Type B pancreatic cell (in vitro differentiated cells): ENCODE results near the gene AP3D1. TPM values are rescaled to one million over a fixed set of nuclear protein-coding genes. Genes with fewer than 3 reads are reported as not detected.
A peak's percentile ranks its signal among the peaks of the same experiment; 100 is the strongest.
"Not testable (repeated sequence)": the region's sequence is repeated elsewhere in the genome, so short reads cannot be mapped to it uniquely, and the experiment has no call there.

Experiments used
- DNase-seq: peaks from one replicate; pipeline ENCODE4 v3.0.0; 2021; ENCODE audit warnings: mixed read lengths; ENCODE audit not compliant: unreplicated experiment; ENCODE audit errors: extremely low spot score
- H3K27ac Mint-ChIP-seq: 2 replicates; pipeline ENCODE4 v1.8.0; 2021; ENCODE audit warnings: mild to moderate bottlenecking, mixed read lengths
- H3K27me3 Mint-ChIP-seq: 2 replicates; pipeline ENCODE4 v1.8.0; 2021; ENCODE audit warnings: mixed read lengths
- H3K36me3 Mint-ChIP-seq: 2 replicates; pipeline ENCODE4 v1.8.0; 2021; ENCODE audit warnings: mixed read lengths
- H3K4me1 Mint-ChIP-seq: one replicate; pipeline ENCODE4 v1.8.0; 2021; ENCODE audit warnings: mixed read lengths; ENCODE audit not compliant: unreplicated experiment
- H3K4me3 Mint-ChIP-seq: 2 replicates; pipeline ENCODE4 v1.8.0; 2021; ENCODE audit warnings: mild to moderate bottlenecking, mixed read lengths
- H3K9me3 Mint-ChIP-seq: 2 replicates; pipeline ENCODE4 v1.8.0; 2021; ENCODE audit warnings: mixed read lengths
- long read RNA-seq: library from polyadenylated mRNA; unstranded; transcript quantifications from one replicate; pipeline ENCODE4 v2.0.0, GENCODE V29; 2020
- total RNA-seq: library from RNA; stranded (reverse); gene quantifications from 2 replicates; pipeline ENCODE4 v1.2.1, GENCODE V29; 2021; ENCODE audit warnings: low replicate concordance
- TF ChIP-seq, protein P1 (sequence below): fragments of 200-600 bp; sonication (generic); conservative IDR thresholded peaks from 2 replicates; pipeline ENCODE4 v1.5.0; 2021; ENCODE audit warnings: antibody characterized with exemption, mild to moderate bottlenecking

Gene AP3D1
- total RNA-seq: 127 and 139 TPM in 2 replicates
- long read RNA-seq, transcript AP3D1-206 (6 exons, 3,357 nt): major isoform, 9 of 63 reads
- long read RNA-seq, partial matches to known transcripts: 49 of 63 reads
- long read RNA-seq, other reads (novel, unspliced or antisense): 5 of 63 reads

DNA sequence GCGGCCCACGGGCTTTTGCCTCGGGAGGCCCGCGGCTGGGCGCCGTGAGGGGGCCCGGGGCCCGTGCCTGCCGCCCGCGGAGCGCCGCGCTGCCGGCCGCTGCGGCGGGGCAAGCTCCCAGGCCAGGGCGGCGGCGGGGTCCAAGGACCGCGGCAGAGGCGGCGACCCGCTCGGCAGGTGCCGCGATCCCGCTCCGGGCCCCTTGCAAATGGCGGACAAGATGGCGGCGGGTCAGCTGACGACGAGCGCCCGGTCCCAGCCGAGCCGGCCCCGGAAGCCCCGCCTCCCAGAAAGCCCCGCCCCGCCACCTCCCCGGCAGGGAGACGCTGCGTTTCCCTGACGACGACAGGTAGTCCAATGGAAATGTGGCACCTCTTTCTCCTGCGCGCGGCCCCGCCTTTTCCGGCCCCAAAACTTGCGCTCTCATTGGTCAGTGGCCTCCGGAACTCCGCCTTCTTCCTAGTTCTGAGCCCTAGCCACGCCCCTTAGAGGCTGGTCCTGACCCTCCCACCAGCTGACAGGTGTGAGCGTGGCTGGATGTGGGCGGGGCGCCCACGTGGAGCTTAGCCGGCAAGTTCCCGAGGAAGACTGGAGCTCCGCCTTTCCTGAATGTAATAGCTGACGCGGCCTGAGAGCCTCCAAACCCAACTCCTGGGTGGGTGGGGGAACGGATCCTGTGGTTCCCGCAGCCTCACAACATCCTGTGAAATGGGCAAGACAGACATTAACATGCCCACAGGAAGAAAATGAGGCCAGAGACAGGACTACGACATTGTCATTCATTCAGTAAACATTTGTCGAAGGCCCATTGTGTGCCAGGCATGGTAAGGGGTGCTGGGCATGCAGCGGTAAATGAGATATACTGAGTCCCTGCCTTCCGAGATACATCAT lies at the start of gene AP3D1:
TSS of gene AP3D1 (minus strand) at position 228 of the 891 bp plus-strand sequence. CDS start 232 bp downstream, outside the sequence.
- Mint-ChIP-seq H3K27me3 (no peaks in the 10 kb centered on the region), H3K36me3 (no peaks in the 10 kb centered on the region), H3K27ac (peak within 1 kb of the TSS; percentile 96), H3K4me3 (peak within 1 kb of the TSS; percentile 91), H3K9me3 (no peaks in the 10 kb centered on the region), H3K4me1 (peaks cover 23% of the 10 kb centered on the region)
- peak; percentile 100 for DNase-seq
- TF ChIP-seq, protein P1, sequence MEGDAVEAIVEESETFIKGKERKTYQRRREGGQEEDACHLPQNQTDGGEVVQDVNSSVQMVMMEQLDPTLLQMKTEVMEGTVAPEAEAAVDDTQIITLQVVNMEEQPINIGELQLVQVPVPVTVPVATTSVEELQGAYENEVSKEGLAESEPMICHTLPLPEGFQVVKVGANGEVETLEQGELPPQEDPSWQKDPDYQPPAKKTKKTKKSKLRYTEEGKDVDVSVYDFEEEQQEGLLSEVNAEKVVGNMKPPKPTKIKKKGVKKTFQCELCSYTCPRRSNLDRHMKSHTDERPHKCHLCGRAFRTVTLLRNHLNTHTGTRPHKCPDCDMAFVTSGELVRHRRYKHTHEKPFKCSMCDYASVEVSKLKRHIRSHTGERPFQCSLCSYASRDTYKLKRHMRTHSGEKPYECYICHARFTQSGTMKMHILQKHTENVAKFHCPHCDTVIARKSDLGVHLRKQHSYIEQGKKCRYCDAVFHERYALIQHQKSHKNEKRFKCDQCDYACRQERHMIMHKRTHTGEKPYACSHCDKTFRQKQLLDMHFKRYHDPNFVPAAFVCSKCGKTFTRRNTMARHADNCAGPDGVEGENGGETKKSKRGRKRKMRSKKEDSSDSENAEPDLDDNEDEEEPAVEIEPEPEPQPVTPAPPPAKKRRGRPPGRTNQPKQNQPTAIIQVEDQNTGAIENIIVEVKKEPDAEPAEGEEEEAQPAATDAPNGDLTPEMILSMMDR: no peak

DNA sequence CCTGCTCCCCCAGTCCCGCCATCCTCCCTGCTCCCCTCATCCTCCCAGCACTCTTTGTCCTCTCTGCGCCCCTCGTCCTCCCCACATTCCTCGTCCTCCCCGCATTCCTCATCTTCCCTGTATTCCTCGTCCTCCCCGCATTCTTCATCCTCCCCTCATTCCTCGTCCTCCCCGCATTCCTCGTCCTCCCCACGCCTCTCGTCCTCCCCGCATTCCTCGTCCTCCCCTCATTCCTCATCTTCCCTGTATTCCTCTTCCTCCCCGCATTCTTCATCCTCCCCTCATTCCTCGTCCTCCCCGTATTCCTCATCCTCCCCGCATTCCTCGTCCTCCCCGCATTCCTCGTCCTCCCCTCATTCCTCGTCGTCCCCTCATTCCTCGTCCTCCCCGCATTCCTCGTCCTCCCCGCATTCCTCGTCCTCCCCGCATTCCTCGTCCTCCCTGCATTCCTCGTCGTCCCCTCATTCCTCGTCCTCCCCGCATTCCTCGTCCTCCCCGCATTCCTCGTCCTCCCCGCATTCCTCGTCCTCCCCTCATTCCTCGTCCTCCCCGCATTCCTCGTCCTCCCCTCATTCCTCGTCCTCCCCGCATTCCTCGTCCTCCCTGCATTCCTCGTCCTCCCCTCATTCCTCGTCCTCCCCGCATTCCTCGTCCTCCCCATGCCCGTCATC lies 49.4 kb upstream of the AP3D1 start:
- not testable (repeated sequence) for DNase-seq, H3K4me1 Mint-ChIP-seq, H3K27me3 Mint-ChIP-seq, H3K27ac Mint-ChIP-seq, H3K4me3 Mint-ChIP-seq, H3K9me3 Mint-ChIP-seq
- peaks cover 12% of the 10 kb centered on the region for H3K36me3 Mint-ChIP-seq

DNA sequence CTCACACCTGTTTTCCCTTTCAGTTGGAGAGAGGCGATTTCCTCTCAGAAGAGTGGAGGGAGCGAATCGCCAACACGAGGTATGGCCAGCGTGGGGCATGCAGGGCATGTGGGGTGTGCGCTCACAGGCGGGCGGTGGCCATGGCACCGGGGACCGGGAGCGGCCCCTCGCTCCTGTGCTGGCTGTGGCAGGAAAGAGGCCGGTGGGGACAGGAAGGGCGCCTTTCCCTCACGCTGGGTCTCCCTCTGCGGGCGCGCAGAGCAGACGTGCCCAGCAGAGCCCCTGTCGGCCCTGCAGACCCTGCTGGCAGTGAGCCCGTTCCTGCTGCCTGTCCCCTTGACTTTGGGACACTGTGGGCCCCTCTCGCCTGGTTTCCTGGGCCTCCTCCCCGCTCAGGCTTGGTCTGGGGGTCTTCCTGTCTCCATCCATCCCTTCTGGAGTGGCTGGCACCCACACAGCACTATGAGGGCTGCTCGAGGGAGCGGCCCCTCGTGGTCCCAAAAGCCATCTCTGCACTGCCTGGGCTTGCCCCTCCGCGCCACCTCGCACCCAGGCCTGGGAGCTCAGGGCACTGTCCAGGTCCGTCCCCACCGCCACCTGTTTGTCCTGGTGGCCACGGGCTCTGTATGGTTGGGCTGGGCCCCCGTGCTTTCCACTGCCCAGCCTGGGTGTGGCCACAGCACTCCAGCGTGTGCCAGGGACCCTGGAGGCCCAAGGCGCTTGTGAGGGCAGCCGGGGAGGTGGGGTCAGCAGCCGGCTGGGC lies 48.7 kb upstream of the AP3D1 start:
- no peaks in the 10 kb centered on the region for H3K27me3 Mint-ChIP-seq
- no peaks in the 10 kb centered on the region for H3K9me3 Mint-ChIP-seq
- no peak overlapping the region for H3K4me3 Mint-ChIP-seq
- TF ChIP-seq, protein P1: no peak
- peaks cover 8% of the 10 kb centered on the region for H3K36me3 Mint-ChIP-seq
- no peak overlapping the region for H3K27ac Mint-ChIP-seq
- H3K4me1 Mint-ChIP-seq: peaks cover 5% of the 10 kb centered on the region
- DNase-seq: no peak

DNA sequence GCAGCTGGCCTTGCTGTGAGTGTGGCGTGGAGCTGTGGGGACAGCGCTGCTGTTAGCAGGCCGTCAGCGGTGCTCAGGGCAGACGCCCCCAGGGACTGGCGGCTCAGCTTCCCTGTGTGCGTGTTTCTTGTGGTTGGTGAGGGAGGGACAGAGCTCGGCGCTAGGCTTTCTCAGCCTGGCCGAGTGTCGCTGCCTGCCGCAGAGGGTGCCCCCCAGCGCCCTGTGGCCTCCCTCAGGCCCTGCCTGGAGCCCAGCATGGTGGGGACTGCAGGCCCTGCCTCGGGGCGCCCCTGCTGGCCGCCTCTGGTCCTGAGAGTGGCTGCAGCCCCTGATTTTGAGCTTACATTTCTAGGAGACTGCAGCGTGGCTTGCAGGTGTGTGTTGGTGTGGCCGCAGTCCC lies 47.8 kb upstream of the AP3D1 start:
- Mint-ChIP-seq H3K4me1 (peaks cover 5% of the 10 kb centered on the region), H3K27ac (peak overlapping the region; percentile 57), H3K4me3 (no peak overlapping the region)

DNA sequence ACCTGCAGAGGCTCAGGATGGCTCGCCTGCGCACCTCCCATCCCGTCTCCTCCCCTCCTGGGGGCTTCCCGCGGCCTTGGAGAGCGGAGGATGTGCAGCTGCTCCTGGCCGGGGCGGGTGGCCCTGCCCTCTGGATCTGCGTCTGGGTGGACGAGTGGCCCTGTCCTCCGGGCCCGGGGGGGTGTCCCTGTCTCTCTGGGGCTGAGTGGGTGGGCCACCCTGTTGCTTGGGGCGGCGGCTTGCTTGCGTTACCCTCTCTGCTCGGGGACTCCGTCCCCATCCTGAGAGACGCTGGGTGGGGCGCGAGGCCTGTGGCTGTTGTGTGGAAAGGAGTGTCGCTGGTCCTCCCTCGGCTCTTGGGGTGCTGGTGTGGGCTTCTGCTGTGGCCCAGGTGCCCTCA lies 47.0 kb upstream of the AP3D1 start:
- DNase-seq: no peak
- H3K9me3 Mint-ChIP-seq: no peaks in the 10 kb centered on the region
- TF ChIP-seq, protein P1: no peak
- H3K36me3 Mint-ChIP-seq: peaks cover 7% of the 10 kb centered on the region
- no peak overlapping the region for H3K4me3 Mint-ChIP-seq
- no peak overlapping the region for H3K27ac Mint-ChIP-seq
- H3K27me3 Mint-ChIP-seq: no peaks in the 10 kb centered on the region
- peaks cover 5% of the 10 kb centered on the region for H3K4me1 Mint-ChIP-seq

More for the DNA sequence above, 47.8 kb upstream of the AP3D1 start:
- TF ChIP-seq, protein P1: peak; percentile 63
- Mint-ChIP-seq H3K27me3 (no peaks in the 10 kb centered on the region), H3K9me3 (no peaks in the 10 kb centered on the region), H3K36me3 (peaks cover 7% of the 10 kb centered on the region)
- no peak for DNase-seq
